RWPE2 (cell line): ENCODE data around the gene INTS2.

Experiments used
- ATAC-seq: fragments of 200-7000 bp; cut with Tn5 transposase; 3 replicates; pipeline ENCODE4 v1.9.1; 2021; ENCODE audit warnings: low read depth
- DNase-seq: peaks from one replicate; pipeline ENCODE4 v3.0.0-alpha.2; 2020; ENCODE audit warnings: low spot score
- H3K27ac ChIP-seq: fragments of 450-650 bp; 2 replicates; pipeline ENCODE4 v1.5.1; 2017; ENCODE audit warnings: mild to moderate bottlenecking; ENCODE audit not compliant: poor library complexity, severe bottlenecking
- H3K27me3 ChIP-seq: fragments of 250-450 bp; sonication (Bioruptor Pico); 2 replicates; pipeline ENCODE4 v1.5.1; 2021; ENCODE audit warnings: mild to moderate bottlenecking, moderate library complexity; ENCODE audit not compliant: insufficient read depth, poor library complexity, severe bottlenecking
- H3K36me3 ChIP-seq: fragments of 250-450 bp; sonication (Bioruptor Pico); 2 replicates; pipeline ENCODE4 v1.5.1; 2020; ENCODE audit warnings: low read depth, mild to moderate bottlenecking, moderate library complexity
- H3K4me1 ChIP-seq: fragments of 250-450 bp; sonication (Bioruptor Pico); 2 replicates; pipeline ENCODE4 v1.5.1; 2021; ENCODE audit warnings: mild to moderate bottlenecking, moderate library complexity; ENCODE audit not compliant: insufficient read depth, poor library complexity, severe bottlenecking
- H3K4me3 ChIP-seq: fragments of 250-450 bp; sonication (Bioruptor Pico); 2 replicates; pipeline ENCODE4 v1.5.1; 2021; ENCODE audit warnings: mild to moderate bottlenecking, moderate library complexity; ENCODE audit not compliant: severe bottlenecking
- H3K9me3 ChIP-seq: fragments of 250-450 bp; sonication (Bioruptor Pico); 2 replicates; pipeline ENCODE4 v1.5.1; 2021; ENCODE audit warnings: mild to moderate bottlenecking, moderate library complexity; ENCODE audit not compliant: severe bottlenecking
- TF ChIP-seq, protein P1 (sequence below): fragments of 450-650 bp; IDR thresholded peaks from one replicate; pipeline ENCODE4 v1.5.1; 2017; ENCODE audit warnings: mild to moderate bottlenecking, moderate library complexity; ENCODE audit not compliant: poor library complexity, severe bottlenecking

INTS2 gene

DNA sequence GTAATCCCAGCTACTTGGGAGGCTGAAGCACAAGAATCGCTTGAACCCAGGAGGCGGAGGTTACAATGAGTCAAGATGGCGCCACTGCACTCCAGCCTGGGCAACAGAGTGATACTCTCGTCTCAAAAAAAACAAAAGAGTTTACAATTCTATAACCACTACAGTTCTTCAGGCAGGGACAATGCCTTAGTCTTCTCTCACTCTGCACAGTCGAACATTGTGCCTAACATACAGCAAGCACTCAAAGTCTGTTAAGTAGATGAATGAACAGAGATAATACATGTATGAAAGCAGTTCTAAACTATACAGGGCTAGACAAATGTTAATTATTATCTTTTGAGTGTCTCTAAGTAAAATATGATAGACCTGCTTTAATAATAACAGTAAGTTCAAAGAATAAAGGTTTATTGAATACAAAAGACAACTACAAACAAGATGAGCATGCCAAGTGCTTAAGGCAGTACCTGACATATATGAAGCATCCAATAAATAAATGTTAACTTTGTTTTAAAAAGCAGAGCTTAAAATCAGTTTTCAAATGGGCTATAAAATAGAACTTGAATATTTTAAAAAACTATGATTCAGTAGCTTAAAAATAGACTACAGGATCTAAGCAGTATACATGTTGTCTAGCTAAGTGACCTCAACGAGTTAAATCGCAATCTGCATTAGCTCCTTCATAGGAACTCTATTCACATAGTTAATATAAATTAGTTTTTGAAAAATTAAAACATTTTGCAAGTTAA is 19.3 kb downstream of the INTS2 start:
- DNase-seq, result no peak
- no peaks in the 10 kb centered on the region for H3K27me3 ChIP-seq
- ATAC-seq, result no peak
- TF ChIP-seq, protein P1, sequence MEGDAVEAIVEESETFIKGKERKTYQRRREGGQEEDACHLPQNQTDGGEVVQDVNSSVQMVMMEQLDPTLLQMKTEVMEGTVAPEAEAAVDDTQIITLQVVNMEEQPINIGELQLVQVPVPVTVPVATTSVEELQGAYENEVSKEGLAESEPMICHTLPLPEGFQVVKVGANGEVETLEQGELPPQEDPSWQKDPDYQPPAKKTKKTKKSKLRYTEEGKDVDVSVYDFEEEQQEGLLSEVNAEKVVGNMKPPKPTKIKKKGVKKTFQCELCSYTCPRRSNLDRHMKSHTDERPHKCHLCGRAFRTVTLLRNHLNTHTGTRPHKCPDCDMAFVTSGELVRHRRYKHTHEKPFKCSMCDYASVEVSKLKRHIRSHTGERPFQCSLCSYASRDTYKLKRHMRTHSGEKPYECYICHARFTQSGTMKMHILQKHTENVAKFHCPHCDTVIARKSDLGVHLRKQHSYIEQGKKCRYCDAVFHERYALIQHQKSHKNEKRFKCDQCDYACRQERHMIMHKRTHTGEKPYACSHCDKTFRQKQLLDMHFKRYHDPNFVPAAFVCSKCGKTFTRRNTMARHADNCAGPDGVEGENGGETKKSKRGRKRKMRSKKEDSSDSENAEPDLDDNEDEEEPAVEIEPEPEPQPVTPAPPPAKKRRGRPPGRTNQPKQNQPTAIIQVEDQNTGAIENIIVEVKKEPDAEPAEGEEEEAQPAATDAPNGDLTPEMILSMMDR, result no peak
- H3K36me3 ChIP-seq, result peaks cover 82% of the 10 kb centered on the region
- no peaks in the 10 kb centered on the region for H3K9me3 ChIP-seq
- no peak overlapping the region for H3K4me3 ChIP-seq
- H3K27ac ChIP-seq, result no peak overlapping the region
- no peaks in the 10 kb centered on the region for H3K4me1 ChIP-seq

DNA sequence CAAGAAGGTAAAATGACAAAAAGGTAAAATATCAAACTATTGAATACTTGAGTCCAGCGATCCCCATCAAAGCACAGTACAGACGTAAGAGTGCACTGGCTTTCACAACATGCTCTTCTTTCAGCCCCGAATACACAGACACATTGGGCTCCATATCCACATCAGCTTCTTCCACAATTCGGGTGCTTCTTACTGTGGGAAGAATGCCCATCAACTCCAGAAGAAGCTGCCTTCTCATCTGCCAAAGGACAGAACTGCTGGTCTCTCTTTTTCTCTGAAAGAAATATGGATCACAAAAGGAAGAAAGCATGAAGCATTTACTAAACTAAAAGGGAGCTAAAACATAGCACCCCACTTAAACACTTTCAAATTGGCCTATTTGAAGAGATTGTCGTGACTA is 20.4 kb downstream of the INTS2 start:
- TF ChIP-seq, protein P1, result no peak
- no peaks in the 10 kb centered on the region for H3K27me3 ChIP-seq
- DNase-seq (no peak), ATAC-seq (no peak)
- no peak overlapping the region for H3K27ac ChIP-seq
- H3K36me3 ChIP-seq, result peaks cover 87% of the 10 kb centered on the region
- H3K4me1 ChIP-seq, result no peaks in the 10 kb centered on the region
- no peaks in the 10 kb centered on the region for H3K9me3 ChIP-seq
- H3K4me3 ChIP-seq, result no peak overlapping the region

DNA sequence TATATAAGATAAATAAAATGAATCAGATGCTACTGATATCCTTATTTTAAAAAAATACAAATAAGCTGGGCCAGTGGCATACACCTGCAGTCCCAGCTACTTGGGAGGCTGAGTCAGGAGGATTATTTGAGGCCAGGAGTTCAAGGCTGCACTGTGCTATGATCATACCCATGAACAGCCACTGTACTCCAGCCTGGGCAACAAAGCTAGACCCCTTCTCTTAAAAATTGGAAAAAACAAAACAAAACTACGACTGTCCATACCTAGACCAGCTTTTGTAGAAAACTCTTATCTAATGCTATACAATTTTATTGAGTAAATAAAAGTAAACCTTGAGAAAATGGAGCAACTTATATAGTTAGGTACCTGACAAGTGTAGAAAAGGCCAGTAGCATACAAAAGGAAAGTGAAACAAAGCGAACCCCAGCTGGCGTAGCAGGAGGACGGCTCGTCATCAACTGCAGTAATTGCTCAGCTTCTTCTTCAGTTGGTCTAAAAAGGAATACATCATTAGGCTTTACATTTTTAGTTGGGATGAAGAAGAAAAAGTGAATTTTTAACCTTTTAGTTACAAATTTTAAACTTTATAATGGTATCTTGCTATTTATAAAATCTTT is 23.6 kb downstream of the INTS2 start:
- Histone ChIP-seq H3K27ac (no peak overlapping the region), H3K4me1 (no peaks in the 10 kb centered on the region), H3K27me3 (no peaks in the 10 kb centered on the region), H3K4me3 (no peak overlapping the region), H3K36me3 (peaks cover 80% of the 10 kb centered on the region), H3K9me3 (no peaks in the 10 kb centered on the region)
- ATAC-seq (no peak), DNase-seq (no peak)
- TF ChIP-seq, protein P1, result no peak

DNA sequence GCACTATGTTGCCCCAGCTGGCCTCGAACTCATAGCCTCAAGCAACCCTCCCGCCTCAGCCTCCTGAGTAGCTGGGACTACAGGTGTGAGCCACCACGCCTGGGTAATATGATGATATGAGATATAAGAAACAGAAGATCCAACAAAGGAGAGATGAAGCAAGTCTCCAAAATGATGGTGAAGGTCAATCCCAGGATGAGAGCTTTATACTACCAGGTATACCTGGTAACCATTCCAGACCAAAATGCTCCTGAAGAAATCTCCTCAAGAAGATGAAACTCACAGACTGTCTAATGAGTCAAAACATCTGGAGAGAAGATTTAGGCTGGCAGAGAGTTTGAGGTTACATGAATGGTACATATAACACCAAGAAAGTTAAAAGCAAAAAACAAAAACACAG is 24.5 kb downstream of the INTS2 start:
- TF ChIP-seq, protein P1, result no peak
- DNase-seq (no peak), ATAC-seq (no peak)
- Histone ChIP-seq H3K9me3 (no peaks in the 10 kb centered on the region), H3K36me3 (peaks cover 82% of the 10 kb centered on the region), H3K27ac (no peak overlapping the region), H3K4me3 (no peak overlapping the region), H3K4me1 (no peaks in the 10 kb centered on the region), H3K27me3 (no peaks in the 10 kb centered on the region)
